Neuronal stem cell (in vitro differentiated cells): ENCODE results near the gene PRPF19.
"Not testable (repeated sequence)": the region's sequence is repeated elsewhere in the genome, so short reads cannot be mapped to it uniquely, and the experiment has no call there.

Experiments used
- DNase-seq: peaks from one replicate; pipeline ENCODE4 v3.0.0-alpha.2; 2013; ENCODE audit warnings: low spot score
- H2AFZ ChIP-seq: one replicate; pipeline ENCODE4 v1.6.1; 2013; ENCODE audit warnings: mild to moderate bottlenecking, low read length, inconsistent platforms
- H2AK5ac ChIP-seq: 2 replicates; pipeline ENCODE4 v1.6.1; 2013; ENCODE audit warnings: low read depth, mild to moderate bottlenecking, inconsistent platforms, low read length, moderate library complexity, mixed read lengths
- H2BK120ac ChIP-seq: 2 replicates; pipeline ENCODE4 v1.6.1; 2013; ENCODE audit warnings: low read depth, mild to moderate bottlenecking, inconsistent platforms, low read length, moderate library complexity, mixed read lengths
- H2BK12ac ChIP-seq: one replicate; pipeline ENCODE4 v1.6.1; 2013; ENCODE audit warnings: low read length, inconsistent platforms
- H2BK15ac ChIP-seq: 2 replicates; pipeline ENCODE4 v1.6.1; 2013; ENCODE audit warnings: mild to moderate bottlenecking, low read length, inconsistent platforms, mixed read lengths
- H2BK5ac ChIP-seq: one replicate; pipeline ENCODE4 v1.6.1; 2013; ENCODE audit warnings: inconsistent platforms, mild to moderate bottlenecking, low read length, moderate library complexity
- H3K14ac ChIP-seq: one replicate; pipeline ENCODE4 v1.6.1; 2013; ENCODE audit warnings: low read length, inconsistent platforms
- H3K18ac ChIP-seq: 2 replicates; pipeline ENCODE4 v1.6.1; 2013; ENCODE audit warnings: low read length, inconsistent platforms
- H3K23ac ChIP-seq: 2 replicates; pipeline ENCODE4 v1.6.1; 2013; ENCODE audit warnings: low read depth, mild to moderate bottlenecking, mixed read lengths, low read length, inconsistent platforms; ENCODE audit not compliant: poor library complexity
- H3K27ac ChIP-seq: replicated peaks from 3 replicates; pipeline ENCODE4 v1.5.1; 2013; ENCODE audit warnings: low read length, inconsistent platforms
- H3K27me3 ChIP-seq, 3 experiments: 2 replicates each; pipeline ENCODE4 v1.6.1; 2013; ENCODE audit warnings: low read length in 3 of 3, mild to moderate bottlenecking in 2 of 3, inconsistent platforms in 1 of 3, low read depth in 1 of 3, mixed read lengths in 1 of 3, moderate library complexity in 1 of 3; ENCODE audit not compliant: control insufficient read depth in 3 of 3, insufficient read depth in 3 of 3
- H3K36me3 ChIP-seq, 2 donors: replicated peaks in 1 of 2; 2 replicates each; pipeline ENCODE4 v1.6.1; 2013; ENCODE audit warnings: low read length in 2 of 2; ENCODE audit not compliant: control insufficient read depth in 2 of 2, insufficient read depth in 2 of 2
- H3K4ac ChIP-seq: 2 replicates; pipeline ENCODE4 v1.6.1; 2013; ENCODE audit warnings: inconsistent platforms, mild to moderate bottlenecking, low read length, moderate library complexity
- H3K4me1 ChIP-seq, 2 donors: 1 replicate in 1 of 2; 2 replicates in 1 of 2; pipeline ENCODE4 v1.6.1; 2013; ENCODE audit warnings: low read length in 2 of 2, low read depth in 1 of 2; ENCODE audit not compliant: control insufficient read depth in 2 of 2, insufficient read depth in 1 of 2
- H3K4me2 ChIP-seq: one replicate; pipeline ENCODE4 v1.6.1; 2013; ENCODE audit warnings: mild to moderate bottlenecking, low read length, inconsistent platforms; ENCODE audit not compliant: insufficient read depth, poor library complexity, severe bottlenecking
- H3K4me3 ChIP-seq, 2 donors: 2 replicates each; pipeline ENCODE4 v1.5.1; 2013; ENCODE audit warnings: low read length in 2 of 2, mild to moderate bottlenecking in 2 of 2, inconsistent platforms in 1 of 2, moderate library complexity in 1 of 2
- H3K79me1 ChIP-seq: one replicate; pipeline ENCODE4 v1.6.1; 2013; ENCODE audit warnings: low read depth, mild to moderate bottlenecking, inconsistent platforms, low read length, moderate library complexity
- H3K9ac ChIP-seq: one replicate; pipeline ENCODE4 v1.6.1; 2013; ENCODE audit warnings: mild to moderate bottlenecking, low read depth, low read length, inconsistent platforms; ENCODE audit not compliant: poor library complexity
- H3K9me3 ChIP-seq, 2 donors: replicated peaks in 1 of 2; 2 replicates each; pipeline versions ENCODE3 to v1.6.1; 2013; ENCODE audit warnings: low read length in 2 of 2, mild to moderate bottlenecking in 2 of 2, inconsistent platforms in 1 of 2, low read depth in 1 of 2, mixed read lengths in 1 of 2, moderate library complexity in 1 of 2; ENCODE audit not compliant: control insufficient read depth in 2 of 2, insufficient read depth in 1 of 2
- H4K8ac ChIP-seq: one replicate; pipeline ENCODE4 v1.6.1; 2013; ENCODE audit warnings: low read depth, mild to moderate bottlenecking, inconsistent platforms, low read length, moderate library complexity
- H4K91ac ChIP-seq: one replicate; pipeline ENCODE4 v1.6.1; 2013; ENCODE audit warnings: low read length, low read depth, mild to moderate bottlenecking, inconsistent platforms; ENCODE audit not compliant: poor library complexity
- WGBS, 2 donors: extraction: QIAGEN DNeasy Blood & Tissue Kit; methylation state at CpG; one replicate each; pipeline ENCODE4 v1.1.7; 2013; ENCODE audit warnings: missing lambda C conversion rate in 2 of 2, mixed read lengths in 1 of 2; ENCODE audit not compliant: insufficient read length in 2 of 2, insufficient replicate concordance in 1 of 2; ENCODE audit errors: extremely low coverage in 2 of 2; 5-methylcytosine and 5-hydroxymethylcytosine counted together

Gene PRPF19

DNA sequence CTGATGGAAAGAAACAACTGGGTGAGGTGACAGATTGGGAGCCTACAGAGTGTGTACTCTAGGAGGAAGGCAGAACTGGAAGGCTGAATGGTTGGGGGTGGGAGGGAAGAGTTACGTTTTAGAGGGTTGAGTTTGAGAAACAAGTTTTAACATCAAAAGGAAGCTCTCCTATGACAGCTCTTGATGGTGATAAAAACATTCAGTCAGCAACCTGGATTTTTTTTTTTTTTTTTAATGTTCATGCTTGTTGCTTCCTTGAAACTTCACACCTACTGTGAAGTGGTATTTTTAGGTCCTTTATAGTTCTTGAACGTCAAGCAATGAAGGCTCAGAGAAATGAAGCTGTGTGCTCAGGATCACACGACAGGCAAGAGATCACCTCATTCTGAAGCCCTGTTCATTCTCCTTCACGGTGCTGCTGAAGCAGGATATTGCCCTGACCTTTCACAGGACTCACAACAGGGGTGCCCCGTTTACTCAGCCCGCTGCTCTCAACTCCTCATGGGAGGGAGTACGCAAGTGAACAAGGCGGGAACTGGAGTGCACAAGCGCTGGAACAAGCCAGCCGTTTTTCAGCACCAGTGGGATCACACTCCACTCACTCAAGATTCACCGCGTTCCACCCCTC is 6.0 kb upstream of the PRPF19 start:
- Histone ChIP-seq H4K91ac (peak overlapping the region; percentile 1), H3K9me3 (no peaks in the 10 kb centered on the region), H3K27ac (peak overlapping the region; percentile 99), H2BK12ac (peak overlapping the region; percentile 0), H2BK5ac (no peak overlapping the region), H3K4me1 (peaks cover 21 to 22% of the 10 kb centered on the region in 2 donors), H3K4me3 (peak overlapping the region in 1 of 2 donors; percentile 82), H3K14ac (no peak overlapping the region), H3K4me2 (no peak overlapping the region), H2AFZ (peak overlapping the region; percentile 97), H3K23ac (no peak overlapping the region), H3K9ac (no peak overlapping the region), H3K27me3 (peaks cover 0 to 2% (median 0%) of the 10 kb centered on the region in 3 experiments), H2BK15ac (no peak overlapping the region), H2AK5ac (peak overlapping the region; percentile 38), H3K4ac (no peak overlapping the region), H3K36me3 (peaks cover 0 to 15% of the 10 kb centered on the region in 2 donors), H3K79me1 (peaks cover 7% of the 10 kb centered on the region), H4K8ac (peak overlapping the region; percentile 24), H2BK120ac (no peak overlapping the region), H3K18ac (peak overlapping the region; percentile 8)
- 100% methylated on average over 1 of the region's 12 CpGs; no CpG with 5 or more reads in 1 of the 2 donors for WGBS, 2 donors
- DNase-seq, result no peak

DNA sequence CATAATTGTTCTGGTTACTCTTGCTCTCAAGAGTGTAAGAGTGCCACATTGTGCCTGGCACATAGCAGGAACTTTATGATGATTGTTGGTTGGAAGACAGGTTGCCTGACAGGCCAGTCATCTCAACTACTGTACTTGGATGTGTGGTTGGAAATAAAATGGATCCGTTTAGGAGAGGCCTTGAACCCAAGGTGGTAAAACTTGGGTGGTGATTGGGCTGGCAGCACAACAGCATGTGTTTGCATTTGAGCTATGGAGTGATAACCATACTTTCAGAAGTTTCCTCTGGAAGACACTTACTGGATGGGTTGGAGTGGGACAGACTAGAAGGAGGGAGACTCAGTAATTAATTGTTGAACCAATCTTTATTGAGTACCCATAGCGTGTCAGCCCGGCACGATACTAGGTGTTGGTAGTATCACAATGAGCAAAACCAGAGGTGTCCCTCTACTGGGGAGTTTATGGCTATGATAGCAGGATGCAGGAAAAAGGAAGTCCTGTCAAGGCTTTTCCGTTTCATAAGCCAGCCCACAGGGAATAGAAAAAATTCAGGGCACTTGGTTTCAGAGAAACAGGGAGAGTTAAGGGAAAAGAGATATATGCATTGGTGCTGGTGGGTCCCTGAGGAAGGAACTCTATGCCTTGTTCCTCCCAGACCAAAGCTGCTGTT is 4.5 kb upstream of the PRPF19 start:
- Histone ChIP-seq H3K18ac (no peak overlapping the region), H3K23ac (no peak overlapping the region), H3K9me3 (no peaks in the 10 kb centered on the region), H2AK5ac (no peak overlapping the region), H3K4ac (no peak overlapping the region), H2BK120ac (no peak overlapping the region), H4K91ac (no peak overlapping the region), H3K4me2 (no peak overlapping the region), H3K14ac (no peak overlapping the region), H2BK15ac (no peak overlapping the region), H3K27me3 (peaks cover 0 to 2% (median 0%) of the 10 kb centered on the region in 3 experiments), H3K27ac (no peak overlapping the region), H3K36me3 (peaks cover 0 to 1% of the 10 kb centered on the region in 2 donors), H3K9ac (no peak overlapping the region), H2BK12ac (no peak overlapping the region), H3K4me3 (no peak overlapping the region), H2BK5ac (no peak overlapping the region), H3K79me1 (peaks cover 5% of the 10 kb centered on the region), H2AFZ (no peak overlapping the region), H3K4me1 (peaks cover 17 to 25% of the 10 kb centered on the region in 2 donors), H4K8ac (no peak overlapping the region)
- no CpG with 5 or more reads among the region's 5 CpGs for WGBS, 2 donors
- no peak for DNase-seq

DNA sequence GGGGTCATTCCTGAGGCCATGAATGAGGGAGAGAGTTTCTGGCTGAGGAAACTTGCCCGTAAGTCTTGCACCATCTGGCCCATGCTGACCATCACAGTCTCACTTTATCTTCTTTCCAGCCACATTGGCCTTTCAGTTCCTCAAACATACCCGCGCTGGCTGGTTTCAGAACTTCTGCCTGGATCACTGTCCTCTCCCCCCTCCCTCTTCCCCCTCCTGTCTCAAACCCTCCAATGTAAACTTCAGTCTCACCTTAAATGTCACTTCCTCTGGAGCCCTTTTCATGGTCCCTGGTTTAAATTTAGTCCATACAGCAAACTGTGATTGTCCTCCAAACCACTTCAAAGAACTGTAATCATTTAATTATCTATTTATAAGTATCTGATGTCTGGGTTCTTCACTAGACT is 3.9 kb upstream of the PRPF19 start:
- no peak for DNase-seq
- no peak overlapping the region for H3K4me3 ChIP-seq
- H3K9ac ChIP-seq, result no peak overlapping the region
- H3K14ac ChIP-seq, result no peak overlapping the region
- H2BK5ac ChIP-seq, result no peak overlapping the region
- no peak overlapping the region for H2AK5ac ChIP-seq
- WGBS, 2 donors, result no CpG with 5 or more reads among the region's 3 CpGs
- no peak overlapping the region for H3K4ac ChIP-seq
- no peak overlapping the region for H4K8ac ChIP-seq
- peaks cover 17 to 22% of the 10 kb centered on the region in 2 donors for H3K4me1 ChIP-seq
- no peak overlapping the region for H3K27ac ChIP-seq
- no peak overlapping the region for H2BK120ac ChIP-seq
- no peaks in the 10 kb centered on the region for H3K9me3 ChIP-seq
- no peak overlapping the region for H3K4me2 ChIP-seq
- H2AFZ ChIP-seq, result no peak overlapping the region
- H3K18ac ChIP-seq, result no peak overlapping the region
- H2BK12ac ChIP-seq, result no peak overlapping the region
- peaks cover 0 to 2% (median 0%) of the 10 kb centered on the region in 3 experiments for H3K27me3 ChIP-seq
- peaks cover 0 to under 1% of the 10 kb centered on the region in 2 donors for H3K36me3 ChIP-seq
- peaks cover 5% of the 10 kb centered on the region for H3K79me1 ChIP-seq
- H3K23ac ChIP-seq, result no peak overlapping the region
- H2BK15ac ChIP-seq, result no peak overlapping the region
- H4K91ac ChIP-seq, result no peak overlapping the region

DNA sequence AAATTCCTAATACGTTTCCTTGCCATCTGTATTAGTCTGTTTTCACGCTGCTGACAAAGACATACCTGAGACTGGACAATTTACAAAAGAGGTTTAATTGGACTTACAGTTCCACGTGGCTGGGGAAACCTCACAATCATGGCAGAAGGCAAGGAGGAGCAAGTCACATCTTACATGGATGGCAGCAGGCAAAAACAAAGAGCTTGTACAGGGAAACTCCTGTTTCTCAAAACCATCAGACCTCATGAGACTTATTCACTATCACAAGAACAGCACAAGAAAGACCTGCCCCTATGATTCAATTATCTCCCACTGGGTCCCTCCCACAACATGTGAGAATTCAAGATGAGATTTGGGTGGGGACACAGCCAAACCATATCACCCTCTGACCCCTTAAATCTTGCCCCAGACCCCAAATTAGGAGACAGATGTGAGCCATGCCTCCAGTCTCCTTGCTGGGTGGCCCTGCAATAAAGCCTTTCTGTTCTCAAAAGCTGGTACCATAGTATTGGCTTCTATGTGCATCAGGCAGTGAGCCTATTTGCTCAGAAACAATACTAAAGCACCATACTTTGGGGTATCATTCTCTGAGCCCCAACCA is 3.4 kb upstream of the PRPF19 start:
- not testable (repeated sequence) for H3K9me3 ChIP-seq, H3K9ac ChIP-seq, H2AK5ac ChIP-seq, H3K36me3 ChIP-seq, H3K4me3 ChIP-seq, H3K18ac ChIP-seq, H3K23ac ChIP-seq, H3K27ac ChIP-seq, H2BK12ac ChIP-seq, H3K4me2 ChIP-seq, DNase-seq, H3K27me3 ChIP-seq, H4K8ac ChIP-seq, H3K14ac ChIP-seq, H2BK120ac ChIP-seq, H2BK15ac ChIP-seq, H2AFZ ChIP-seq, H2BK5ac ChIP-seq, H4K91ac ChIP-seq, H3K79me1 ChIP-seq, H3K4ac ChIP-seq
- peaks cover 20 to 26% of the 10 kb centered on the region in 2 donors for H3K4me1 ChIP-seq
- WGBS, 2 donors, result no CpG with 5 or more reads among the region's 3 CpGs
